GM19395 (cell line): ENCODE results near the gene LILRA5.
"Not testable (repeated sequence)": the region's sequence is repeated elsewhere in the genome, so short reads cannot be mapped to it uniquely, and the experiment has no call there.

ENCODE experiments used
- ATAC-seq: cut with Tn5 transposase; IDR thresholded peaks from one replicate; pipeline ENCODE4 v1.9.1; 2021; ENCODE audit warnings: mild to moderate bottlenecking, moderate library complexity; ENCODE audit not compliant: unreplicated experiment

Gene LILRA5

GRCh38 chr19:54312436-54313377 lies at the start of gene LILRA5:
LILRA5 (minus strand) TSS chr19:54313166; CDS start chr19:54313019, 147 bp downstream.
- ATAC-seq = no peak

GRCh38 chr19:54361680-54362422 lies 48.9 kb upstream of the LILRA5 start:
- not testable (repeated sequence) for ATAC-seq

- ATAC-seq = not testable (repeated sequence)
Observed at GRCh38 chr19:54359149-54359820, 46.3 kb upstream of the LILRA5 start.

GRCh38 chr19:54357381-54357780 lies 44.4 kb upstream of the LILRA5 start:
- ATAC-seq = no peak

GRCh38 chr19:54356444-54357056 lies 43.6 kb upstream of the LILRA5 start:
- ATAC-seq = no peak

GRCh38 chr19:54355675-54356074 lies 42.7 kb upstream of the LILRA5 start:
- no peak for ATAC-seq

- no peak for ATAC-seq
Observed at GRCh38 chr19:54354761-54355160, 41.8 kb upstream of the LILRA5 start.

- ATAC-seq = no peak
Observed at GRCh38 chr19:54352546-54352945, 39.6 kb upstream of the LILRA5 start.

GRCh38 chr19:54352041-54352440 lies 39.1 kb upstream of the LILRA5 start:
- no peak for ATAC-seq

- no peak for ATAC-seq
Observed at GRCh38 chr19:54351474-54351873, 38.5 kb upstream of the LILRA5 start.

GRCh38 chr19:54345938-54346386 lies 33.0 kb upstream of the LILRA5 start:
- no peak for ATAC-seq

GRCh38 chr19:54343868-54344267 lies 30.9 kb upstream of the LILRA5 start:
- ATAC-seq = no peak

GRCh38 chr19:54341295-54341694 lies 28.3 kb upstream of the LILRA5 start:
- no peak for ATAC-seq

GRCh38 chr19:54339646-54340358 lies 26.8 kb upstream of the LILRA5 start:
- ATAC-seq = no peak

- no peak for ATAC-seq
Observed at GRCh38 chr19:54338521-54338920, 25.6 kb upstream of the LILRA5 start.

GRCh38 chr19:54337858-54338230 lies 24.9 kb upstream of the LILRA5 start:
- ATAC-seq = no peak

- no peak for ATAC-seq
Observed at GRCh38 chr19:54336893-54337857, 24.2 kb upstream of the LILRA5 start.

- no peak for ATAC-seq
Observed at GRCh38 chr19:54335979-54336892, 23.3 kb upstream of the LILRA5 start.
